Heart left ventricle (tissue), 16 donors: ENCODE data around the gene KREMEN1. TPM values are rescaled to one million over a fixed set of nuclear protein-coding genes. Genes with fewer than 3 reads are reported as not detected.
"Not testable (repeated sequence)": the region's sequence is repeated elsewhere in the genome, so short reads cannot be mapped to it uniquely, and the experiment has no call there.

Experiments
- ATAC-seq, 4 donors: fragments of 200-7000 bp; cut with Tn5 transposase; one replicate each; pipeline ENCODE4 v1.9.1; 2020 to 2022; ENCODE audit warnings: moderate library complexity in 4 of 4, mild to moderate bottlenecking in 3 of 4, moderate number of reproducible peaks in 1 of 4
- DNase-seq, 5 donors: peaks; one replicate each; pipeline ENCODE4 v3.0.0-alpha.2; 2020
- H3K27ac ChIP-seq, 12 donors: fragments of 200-600 bp; sonication (generic) in 4 of 12; one replicate each; pipeline versions ENCODE4 v1.5.0 to v1.8.0; 2016 to 2022; ENCODE audit warnings: mild to moderate bottlenecking in 2 of 12
- H3K27me3 ChIP-seq, 9 donors: fragments of 200-600 bp; sonication (generic) in 2 of 9; one replicate each; pipeline versions ENCODE4 v1.5.1 to v1.8.0; 2016 to 2022; ENCODE audit warnings: mild to moderate bottlenecking in 3 of 9
- H3K36me3 ChIP-seq, 9 donors: fragments of 200-600 bp; sonication (generic) in 2 of 9; one replicate each; pipeline versions ENCODE4 v1.5.0 to v1.8.0; 2018 to 2022; ENCODE audit warnings: mild to moderate bottlenecking in 2 of 9
- H3K4me1 ChIP-seq, 12 donors: fragments of 200-600 bp; sonication (generic) in 4 of 12; one replicate each; pipeline versions ENCODE4 v1.5.0 to v1.8.0; 2016 to 2022; ENCODE audit warnings: mild to moderate bottlenecking in 3 of 12
- H3K4me3 ChIP-seq, 12 donors: fragments of 200-600 bp; sonication (generic) in 4 of 12; one replicate each; pipeline versions ENCODE4 v1.5.0 to v1.8.0; 2017 to 2022; ENCODE audit warnings: mild to moderate bottlenecking in 9 of 12, moderate library complexity in 4 of 12
- H3K9me3 ChIP-seq, 12 donors: fragments of 200-600 bp; sonication (generic) in 4 of 12; one replicate each; pipeline versions ENCODE4 v1.5.0 to v1.8.0; 2016 to 2022; ENCODE audit warnings: mild to moderate bottlenecking in 1 of 12
- POLR2A ChIP-seq, 2 donors: fragments of 450-650 bp; IDR thresholded peaks; one replicate each; pipeline ENCODE4 v1.6.1; 2017; ENCODE audit warnings: antibody characterized with exemption in 2 of 2, mild to moderate bottlenecking in 2 of 2, moderate library complexity in 2 of 2
- WGBS, 4 donors: extraction: QIAGEN DNeasy Blood & Tissue Kit in 2 of 4; methylation state at CpG; one replicate each; pipeline versions ENCODE4 v1.1.5 to v1.1.7; 2013 to 2018; 5-methylcytosine and 5-hydroxymethylcytosine counted together
- intact Hi-C, 10 donors: fragments of 100-400 bp; cut with DNase I; formaldehyde crosslinking; loops; one replicate each; pipeline versions ENCODE4 v1.11.1 to v1.14.2; 2022
- polyA plus RNA-seq, 2 donors: library from polyadenylated mRNA; stranded (reverse); fragments of 200-250 nt; gene quantifications; one replicate each; pipeline ENCODE4 v1.2.3, GENCODE V29; 2013
- total RNA-seq, 9 donors: library from RNA; depleted of rRNA in 2 of 9; stranded (reverse); fragments of >200 nt in 2 of 9; fragmentation: NEBNext Ultra II Directional in 3 of 9; extraction: Animal tissue kit (Norgen Biotek cat#: 25700) in 3 of 9; gene quantifications; one replicate each; pipeline versions ENCODE4 v1.1.0 to v1.2.4, GENCODE V29; 2016 to 2023
- TF ChIP-seq, protein P1 (sequence below), 12 donors: fragments of 200-600 bp; sonication (generic) in 4 of 12; IDR thresholded peaks; one replicate each; pipeline versions ENCODE4 v1.5.0 to v1.8.0; 2018 to 2022; ENCODE audit warnings: antibody characterized with exemption in 12 of 12, mild to moderate bottlenecking in 5 of 12
- donor health status: ischemic (EF 13 %, LVEDD 7.1; RV severe dilation, severe dysfunction).
- donor health status: healthy with polysubstance abuse.
- donor health status: DM: no; HTN: yes; CAD: no.
- donor health status: DM: no; HTN: no; CAD: no.
- donor health status: ischemic (EF 25% LVEDD 6.9; RV normal size, moderate dysfunction).
- donor health status: ischemic (EF 25% LVEDD 5.7; RV mildly dilated, moderate dysfunction).
- donor health status: healthy.
- donor health status: DM: yes; HTN: yes; CAD: no.
- donor health status: ischemic (EF 35%, LVEDD 5.7; RV mildly dilated, moderate dysfunction).
- donor health status: nonischemic (EF 11% LVEDD 7.7; RV severe dilation, severe dysfunction).
- donor health status: DM: yes; HTN: yes; CAD: no.
- donor health status: PGD.
- donor health status: ischemic (EF 29% LVEDD 5.4; RV normal size, mild dysfunction).
- donor health status: nonischemic (EF 23%, LVEDD 6.1; RV moderate dilation, normal function).

Gene KREMEN1
- total and polyA plus RNA-seq, 11 donors = 24.3 to 67.8 (median 36.4) TPM

DNA sequence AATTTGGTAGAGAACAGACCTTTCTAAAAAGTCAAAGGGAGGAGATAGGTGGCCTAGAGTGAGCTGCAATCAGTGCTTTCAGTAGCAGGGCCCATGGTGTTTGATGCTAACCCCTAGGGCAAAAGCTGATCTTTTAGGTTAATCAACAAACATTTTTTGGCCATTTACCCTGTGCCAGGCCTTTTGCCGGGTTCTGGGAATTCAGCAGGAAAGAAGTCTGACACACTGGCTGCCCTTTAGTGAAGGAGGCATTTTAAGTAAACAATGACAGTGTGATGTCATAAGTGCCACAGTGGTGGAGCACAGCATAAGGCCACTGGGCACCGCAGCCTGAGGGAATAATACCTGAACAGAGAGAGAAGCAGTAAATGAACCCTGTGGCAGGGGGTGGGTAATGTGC is 40.3 kb upstream of the KREMEN1 start:
- peaks cover 0 to 8% (median 0%) of the 10 kb centered on the region in 9 donors for H3K27me3 ChIP-seq
- no peaks in the 10 kb centered on the region for H3K9me3 ChIP-seq
- intact Hi-C loops = loop anchor here in 4 of 10 donors (10.0 kb wide), 2 partner anchors 148 to 428 kb away; partner anchors contain the start of gene ZNRF3 (in 3 of the 4)
- WGBS, 4 donors = 81 to 89% (median 87%) methylated on average over 2 of the region's 2 CpGs
- TF ChIP-seq POLR2A (IDR thresholded peaks at IDR 0.05) = no peak
- TF ChIP-seq, protein P1, sequence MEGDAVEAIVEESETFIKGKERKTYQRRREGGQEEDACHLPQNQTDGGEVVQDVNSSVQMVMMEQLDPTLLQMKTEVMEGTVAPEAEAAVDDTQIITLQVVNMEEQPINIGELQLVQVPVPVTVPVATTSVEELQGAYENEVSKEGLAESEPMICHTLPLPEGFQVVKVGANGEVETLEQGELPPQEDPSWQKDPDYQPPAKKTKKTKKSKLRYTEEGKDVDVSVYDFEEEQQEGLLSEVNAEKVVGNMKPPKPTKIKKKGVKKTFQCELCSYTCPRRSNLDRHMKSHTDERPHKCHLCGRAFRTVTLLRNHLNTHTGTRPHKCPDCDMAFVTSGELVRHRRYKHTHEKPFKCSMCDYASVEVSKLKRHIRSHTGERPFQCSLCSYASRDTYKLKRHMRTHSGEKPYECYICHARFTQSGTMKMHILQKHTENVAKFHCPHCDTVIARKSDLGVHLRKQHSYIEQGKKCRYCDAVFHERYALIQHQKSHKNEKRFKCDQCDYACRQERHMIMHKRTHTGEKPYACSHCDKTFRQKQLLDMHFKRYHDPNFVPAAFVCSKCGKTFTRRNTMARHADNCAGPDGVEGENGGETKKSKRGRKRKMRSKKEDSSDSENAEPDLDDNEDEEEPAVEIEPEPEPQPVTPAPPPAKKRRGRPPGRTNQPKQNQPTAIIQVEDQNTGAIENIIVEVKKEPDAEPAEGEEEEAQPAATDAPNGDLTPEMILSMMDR (IDR thresholded peaks at IDR 0.05) = no peak
- DNase-seq (no peak), ATAC-seq (no peak)
- peaks cover 0 to 30% (median 15%) of the 10 kb centered on the region in 12 donors for H3K4me1 ChIP-seq
- peak overlapping the region in 5 of 12 donors; percentile 72 to 85 (median 79) for H3K27ac ChIP-seq
- H3K4me3 ChIP-seq = no peak overlapping the region
- H3K36me3 ChIP-seq = no peaks in the 10 kb centered on the region

DNA sequence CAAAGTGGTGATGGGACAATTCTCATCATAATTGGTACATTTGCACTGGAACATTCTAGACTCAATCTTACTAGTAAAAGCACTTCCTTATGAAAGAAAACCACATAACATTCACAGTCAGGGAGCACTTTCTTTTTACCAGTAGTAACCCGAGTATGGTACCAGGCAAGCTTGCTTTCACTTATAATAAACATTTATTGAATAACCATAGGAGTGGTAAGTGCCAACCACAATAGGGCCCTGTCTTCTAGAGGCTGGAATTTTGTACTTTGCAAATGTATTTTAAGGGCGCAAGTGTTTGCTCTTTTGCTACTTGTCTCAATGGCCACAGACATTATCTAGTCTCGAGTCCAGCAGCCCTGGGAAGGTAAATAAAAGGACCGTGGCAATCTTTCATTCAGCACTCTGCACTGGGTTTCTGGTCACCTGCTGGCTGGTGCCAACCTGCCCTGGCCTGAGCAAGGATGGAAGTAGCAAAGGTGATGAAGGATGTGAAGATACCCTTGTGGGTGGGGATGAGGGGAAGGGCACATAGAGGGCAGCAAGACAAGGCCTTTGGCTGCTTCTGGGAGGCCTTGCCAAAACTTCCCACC is 35.4 kb upstream of the KREMEN1 start:
- TF ChIP-seq, protein P1 (IDR thresholded peaks at IDR 0.05) = no peak
- TF ChIP-seq POLR2A (IDR thresholded peaks at IDR 0.05) = no peak
- 75 to 83% (median 80%) methylated on average over 4 of the region's 4 CpGs for WGBS, 4 donors
- intact Hi-C loops = loop anchor here in 5 of 10 donors (5.0 to 10.0 kb wide), 3 partner anchors 153 to 440 kb away; partner anchors contain the start of gene ZNRF3 (in 3 of the 5)

DNA sequence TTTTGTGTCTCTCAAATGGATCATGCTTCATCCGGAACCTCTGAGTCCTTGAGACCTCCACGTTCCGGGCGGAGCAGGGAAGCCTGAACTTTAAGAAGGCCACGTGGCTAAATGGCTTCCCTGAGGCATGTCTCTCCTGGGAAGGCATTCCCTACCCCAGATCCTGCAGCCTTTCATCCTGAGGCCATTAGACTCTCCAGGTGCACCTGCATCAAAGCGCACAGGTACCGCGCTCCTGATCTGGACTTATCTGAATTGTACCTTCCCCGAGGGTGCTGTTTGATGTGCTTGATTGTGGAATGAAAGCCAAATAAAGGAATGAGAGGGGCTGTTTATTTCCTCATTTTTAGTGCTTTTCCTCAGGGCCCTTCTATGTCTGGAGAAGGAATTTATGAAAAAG is 33.7 kb upstream of the KREMEN1 start:
- ATAC-seq (no peak), DNase-seq (no peak)
- no peaks in the 10 kb centered on the region for H3K27me3 ChIP-seq
- intact Hi-C loops = loop anchor here in 5 of 10 donors (5.0 to 10.0 kb wide), 3 partner anchors 154 to 442 kb away; partner anchors contain the start of gene ZNRF3 (in 3 of the 5)
- H3K4me1 ChIP-seq = peaks cover 0 to 10% (median 0%) of the 10 kb centered on the region in 12 donors
- no peak overlapping the region for H3K4me3 ChIP-seq
- H3K9me3 ChIP-seq = no peaks in the 10 kb centered on the region
- 88 to 92% (median 88%) methylated on average over 9 of the region's 9 CpGs for WGBS, 4 donors
- no peak for TF ChIP-seq POLR2A (IDR thresholded peaks at IDR 0.05)
- TF ChIP-seq, protein P1 (IDR thresholded peaks at IDR 0.05) = no peak
- peaks cover 0 to 9% (median 0%) of the 10 kb centered on the region in 9 donors for H3K36me3 ChIP-seq
- no peak overlapping the region for H3K27ac ChIP-seq

More for the DNA sequence above, 35.4 kb upstream of the KREMEN1 start:
- no peak overlapping the region for H3K4me3 ChIP-seq
- no peaks in the 10 kb centered on the region for H3K27me3 ChIP-seq
- no peaks in the 10 kb centered on the region for H3K9me3 ChIP-seq
- H3K27ac ChIP-seq = no peak overlapping the region
- ATAC-seq (no peak), DNase-seq (no peak)
- peaks cover 0 to 14% (median 5%) of the 10 kb centered on the region in 12 donors for H3K4me1 ChIP-seq
- H3K36me3 ChIP-seq = no peaks in the 10 kb centered on the region

DNA sequence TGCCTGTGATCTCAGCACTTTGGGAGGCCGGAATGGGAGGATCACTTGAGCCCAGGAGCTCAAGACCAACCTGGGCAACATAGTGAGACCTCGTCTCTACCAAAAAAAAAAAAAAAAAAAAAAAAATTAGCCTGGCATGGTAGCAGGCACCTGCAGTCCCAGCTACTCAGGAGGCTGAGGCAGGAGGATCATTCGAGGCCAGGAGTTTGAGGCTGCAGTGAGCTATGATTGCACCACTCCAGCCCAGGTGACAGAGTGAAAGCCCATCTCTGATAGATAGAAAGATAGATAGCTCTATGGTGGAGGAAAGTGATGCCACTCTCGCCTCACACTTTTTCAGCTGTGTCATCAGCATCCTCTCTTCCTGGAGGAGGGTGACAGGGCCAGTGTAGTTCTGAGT is 33.2 kb upstream of the KREMEN1 start:
- not testable (repeated sequence) for H3K9me3 ChIP-seq, H3K27me3 ChIP-seq, H3K27ac ChIP-seq, ATAC-seq, DNase-seq, H3K4me3 ChIP-seq
- WGBS, 4 donors = 91 to 98% (median 94%) methylated on average over 4 of the region's 4 CpGs
- Histone ChIP-seq H3K36me3 (peaks cover 0 to 12% (median 0%) of the 10 kb centered on the region in 9 donors), H3K4me1 (peaks cover 0 to 10% (median 0%) of the 10 kb centered on the region in 12 donors)
- intact Hi-C loops = loop anchor here (1.0 to 10.0 kb wide), 11 partner anchors 105 to 442 kb away; partner anchors contain the start of gene ZNRF3 (in 3 of the 10)
